Right renal cortex interstitium (tissue), 3 donors: ENCODE measurements around the gene UPK3B. TPM values are rescaled to one million over a fixed set of nuclear protein-coding genes. Genes with fewer than 3 reads are reported as not detected.
"Not testable (repeated sequence)": the region's sequence is repeated elsewhere in the genome, so short reads cannot be mapped to it uniquely, and the experiment has no call there.

Experiments
- DNase-seq, 3 donors: peaks; one replicate each; pipeline ENCODE4 v3.0.0-alpha.2; 2013; ENCODE audit warnings: low read depth in 3 of 3, low spot score in 2 of 3
- polyA plus RNA-seq, 3 donors: library from polyadenylated mRNA; unstranded; fragments of 120-200 nt; gene quantifications; one replicate each; pipeline ENCODE4 v1.2.1, GENCODE V29; 2013; ENCODE audit not compliant: insufficient read length in 3 of 3

Gene UPK3B
- polyA plus RNA-seq, 3 donors = 0.17 to 1.9 (median 1.4) TPM

DNA sequence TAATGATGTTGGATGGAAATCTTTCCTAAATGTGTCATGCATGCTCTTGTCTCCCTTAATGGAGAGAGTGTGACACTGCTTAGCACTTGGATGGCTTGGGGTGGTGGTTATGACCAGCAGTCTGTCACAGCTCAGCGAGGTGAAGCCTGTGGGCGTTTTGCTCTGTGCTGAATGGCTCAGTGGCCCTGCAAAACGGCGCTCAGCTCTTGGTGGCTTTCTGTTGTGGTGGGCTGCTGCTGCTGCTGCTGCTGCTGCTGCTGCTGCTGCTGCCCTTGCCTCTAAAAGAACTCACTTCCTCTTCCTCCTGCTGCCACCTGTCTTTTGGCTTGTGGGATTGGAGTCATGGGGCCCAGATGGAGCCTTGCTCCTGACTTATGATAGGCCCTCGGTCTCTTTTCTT, 23.7 kb upstream of the UPK3B start:
- not testable (repeated sequence) for DNase-seq

DNA sequence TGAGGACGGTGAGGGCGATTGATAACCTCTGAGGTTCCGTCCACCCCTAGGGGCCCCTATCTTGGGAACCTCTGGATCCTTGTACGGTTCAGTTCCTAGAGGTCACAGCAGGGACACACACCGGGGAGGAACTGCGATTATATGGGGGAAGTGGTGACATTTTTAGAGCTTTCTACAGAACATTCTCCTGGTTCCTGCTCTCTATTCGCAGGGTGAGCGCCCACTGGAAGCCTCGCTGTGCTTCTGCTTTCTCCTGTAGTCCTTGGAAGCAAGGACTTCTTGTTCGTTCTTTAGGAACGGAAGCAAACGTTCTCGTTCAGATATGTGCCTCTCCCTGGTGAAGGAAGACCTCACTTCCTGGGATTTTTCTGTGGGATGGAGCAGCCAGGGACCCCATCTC, 22.4 kb upstream of the UPK3B start:
- not testable (repeated sequence) for DNase-seq

DNA sequence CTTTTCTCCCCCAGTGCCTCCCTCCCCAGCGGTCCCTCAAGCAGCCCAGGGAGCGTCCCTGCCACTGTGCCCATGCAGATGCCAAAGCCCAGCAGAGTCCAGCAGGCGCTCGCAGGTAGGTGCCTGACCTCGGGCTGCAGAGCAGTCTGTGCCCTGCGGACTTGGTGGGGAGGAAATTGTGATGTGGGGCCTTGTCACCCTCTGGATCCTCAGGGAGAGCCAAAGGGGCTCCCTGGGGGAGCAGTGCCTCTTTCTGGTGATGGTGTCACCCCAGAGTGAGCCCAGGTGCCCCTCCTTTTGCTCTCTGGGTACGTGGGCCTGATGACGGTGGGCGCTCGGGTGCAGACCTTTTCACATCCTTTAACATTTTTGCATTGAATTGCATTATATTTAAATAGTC, 18.2 kb upstream of the UPK3B start:
- DNase-seq = not testable (repeated sequence)

DNA sequence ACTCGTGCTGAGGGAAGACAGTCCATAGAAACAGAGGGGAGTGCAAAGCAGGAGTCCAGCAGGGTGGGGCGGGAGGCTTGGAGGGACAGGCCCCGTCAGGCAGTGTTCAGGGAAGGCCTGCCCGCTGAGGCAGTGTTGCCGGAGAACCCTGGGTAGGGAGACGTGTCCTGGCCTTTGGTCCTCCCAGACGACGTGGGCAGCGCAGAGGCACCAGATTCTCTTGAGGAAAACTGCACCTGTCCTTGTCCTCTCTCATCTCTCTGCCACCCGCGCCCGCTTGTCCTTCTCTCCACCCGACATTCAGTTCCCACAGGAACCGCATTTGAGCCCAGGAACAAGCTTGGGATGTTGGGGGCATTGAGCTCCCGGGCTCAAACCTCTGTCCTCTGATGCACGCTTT, 14.6 kb upstream of the UPK3B start:
- DNase-seq = not testable (repeated sequence)

DNA sequence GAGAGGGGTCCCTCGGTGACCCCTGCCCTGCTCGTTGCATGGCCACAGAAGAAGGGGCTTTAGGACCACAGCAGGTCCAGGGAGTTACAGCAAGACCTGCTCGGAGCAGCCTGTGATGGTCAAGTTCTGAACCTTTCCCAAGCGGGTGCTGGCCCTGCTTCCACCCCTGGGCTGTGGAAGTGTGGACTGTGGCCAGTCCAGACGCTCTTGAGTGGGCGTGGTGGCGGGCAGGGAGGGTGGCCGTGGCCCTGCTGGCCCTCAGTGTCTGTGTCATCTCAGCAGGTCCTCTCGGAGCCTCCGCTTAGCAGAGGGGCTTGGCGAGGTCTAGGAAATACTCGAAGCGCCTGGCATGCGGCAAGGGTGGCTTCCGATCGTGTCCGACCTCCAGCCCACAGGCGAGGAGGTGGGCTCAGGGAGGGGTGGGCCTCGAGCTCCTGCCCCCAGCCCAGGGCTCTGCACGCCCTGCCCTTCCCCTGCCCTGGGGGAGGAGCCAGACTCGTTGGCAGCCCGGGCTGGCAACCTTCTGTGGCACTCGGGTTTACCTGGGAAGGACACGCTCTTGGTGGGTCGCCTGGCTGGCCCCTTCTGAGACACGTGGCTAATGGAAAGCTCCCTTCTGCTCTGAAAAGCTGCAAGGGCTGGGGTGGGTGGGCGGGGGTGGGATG, 12.3 kb upstream of the UPK3B start:
- DNase-seq = not testable (repeated sequence)

DNA sequence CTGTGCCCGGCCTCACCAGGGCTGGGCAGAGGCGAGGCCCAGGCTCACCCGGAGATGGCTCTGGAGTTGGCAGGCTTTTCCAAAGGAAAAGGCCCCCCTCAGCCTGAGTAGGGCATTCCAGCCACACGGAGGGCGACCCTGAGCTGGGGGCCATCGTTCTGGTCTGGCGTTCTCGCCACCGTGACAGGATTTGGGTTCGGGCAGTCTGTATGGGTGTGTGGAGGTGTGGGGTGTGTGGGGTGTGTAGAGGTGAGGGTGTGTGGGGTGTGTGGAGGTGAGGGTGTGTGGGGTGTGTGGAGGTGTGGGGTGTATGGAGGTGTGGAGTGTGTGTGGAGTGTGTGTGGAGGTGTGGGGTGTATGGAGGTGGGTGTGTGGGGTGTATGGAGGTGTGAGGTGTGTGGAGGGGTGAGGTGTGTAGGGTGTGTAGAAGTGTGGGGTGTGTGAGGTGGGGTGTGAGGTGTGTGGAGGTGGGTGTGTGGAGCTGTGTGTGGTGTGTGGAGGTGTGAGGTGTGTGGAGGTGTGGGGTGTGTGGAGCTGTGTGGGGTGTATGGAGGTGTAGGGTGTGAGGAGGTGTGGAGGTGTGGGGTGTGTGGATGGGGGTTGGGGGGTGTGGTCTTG, 11.7 kb upstream of the UPK3B start:
- DNase-seq = not testable (repeated sequence)

DNA sequence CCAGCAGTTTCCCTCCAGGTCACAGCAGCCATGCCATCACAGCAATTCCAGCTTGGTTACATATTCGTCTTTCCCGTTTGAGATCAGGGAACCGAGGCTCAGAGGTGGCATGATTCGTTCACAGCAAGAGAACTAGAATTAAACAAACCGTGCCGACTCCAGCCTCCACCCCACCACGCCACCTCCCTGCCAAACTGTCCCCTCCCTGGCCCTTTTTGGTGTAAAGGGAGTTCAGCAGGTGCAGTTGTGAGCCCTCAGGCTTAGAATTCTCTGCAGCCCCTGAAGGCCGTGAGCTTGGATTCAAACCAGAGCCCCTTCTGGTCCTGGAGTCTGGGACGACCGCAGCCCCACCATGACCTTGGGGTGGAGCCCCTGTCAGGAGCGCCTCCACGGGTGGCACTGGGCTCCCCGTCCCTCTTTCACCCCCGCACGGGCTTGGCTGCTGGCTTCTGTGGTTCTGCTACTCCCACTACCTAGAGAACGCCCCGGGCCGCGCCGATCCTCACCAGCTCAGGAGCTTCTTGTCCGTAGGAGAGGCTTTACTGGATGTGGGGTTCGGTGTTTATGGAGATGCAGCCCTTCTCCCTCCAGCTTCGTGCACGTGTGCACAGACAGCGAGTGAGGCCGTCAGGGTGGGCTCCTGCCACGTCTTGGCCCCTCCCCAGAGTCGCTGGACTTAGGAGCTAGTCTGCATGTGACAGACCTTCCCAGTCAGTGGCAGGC, 11.0 kb upstream of the UPK3B start:
- DNase-seq = not testable (repeated sequence)

DNA sequence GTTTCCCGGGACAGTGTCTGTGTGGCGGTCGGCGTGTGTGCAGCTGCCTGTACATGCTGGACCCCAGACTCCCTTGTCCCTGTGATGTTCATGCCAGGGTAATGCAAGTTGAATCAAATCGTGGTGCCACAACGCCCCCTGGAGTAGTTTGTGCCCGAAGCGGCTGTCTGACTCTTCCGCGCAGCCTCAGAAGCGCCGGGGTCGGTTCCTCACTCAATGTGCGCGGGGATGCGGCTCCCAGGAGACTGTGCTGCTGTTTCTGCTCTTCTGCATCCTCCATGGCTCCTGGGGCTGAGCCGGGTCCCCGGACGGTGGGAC, 10.5 kb upstream of the UPK3B start:
- not testable (repeated sequence) for DNase-seq

DNA sequence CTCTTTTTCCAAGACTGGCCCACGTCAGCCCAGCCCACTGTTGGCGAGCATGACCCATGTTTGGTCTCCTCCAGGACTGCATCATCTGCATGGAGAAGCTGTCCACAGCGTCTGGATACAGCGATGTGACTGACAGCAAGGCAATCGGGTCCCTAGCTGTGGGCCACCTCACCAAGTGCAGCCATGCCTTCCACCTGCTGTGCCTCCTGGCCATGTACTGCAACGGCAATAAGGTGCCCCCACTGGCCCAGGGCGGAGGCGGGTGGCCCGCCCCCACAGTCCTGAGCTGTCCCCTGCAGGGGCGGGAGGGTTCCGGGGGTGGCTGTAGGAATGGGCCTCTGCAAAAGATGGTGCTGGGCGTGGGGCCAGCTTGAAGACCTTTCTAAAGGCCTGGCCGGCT, 8.1 kb upstream of the UPK3B start:
- DNase-seq = not testable (repeated sequence)

DNA sequence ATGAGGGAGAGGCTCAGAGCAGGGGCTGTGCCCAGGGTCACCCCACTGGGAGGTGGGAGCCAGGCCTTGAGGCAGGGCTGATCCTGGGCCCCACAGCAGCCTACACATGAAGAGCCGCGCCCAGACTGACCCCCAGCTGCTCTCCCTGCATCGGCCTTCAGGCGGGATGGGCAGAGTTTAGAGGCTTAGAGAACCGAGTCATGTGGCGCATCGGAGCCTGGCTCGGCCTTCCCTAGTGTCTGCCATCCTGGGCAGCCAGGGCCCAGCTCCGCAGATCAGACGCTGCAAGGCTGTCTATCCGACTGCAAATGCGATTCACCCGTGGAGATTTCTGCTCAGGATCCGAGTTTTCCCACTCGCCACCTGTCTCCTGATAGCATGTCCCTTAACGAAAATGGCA, 7.5 kb upstream of the UPK3B start:
- not testable (repeated sequence) for DNase-seq

DNA sequence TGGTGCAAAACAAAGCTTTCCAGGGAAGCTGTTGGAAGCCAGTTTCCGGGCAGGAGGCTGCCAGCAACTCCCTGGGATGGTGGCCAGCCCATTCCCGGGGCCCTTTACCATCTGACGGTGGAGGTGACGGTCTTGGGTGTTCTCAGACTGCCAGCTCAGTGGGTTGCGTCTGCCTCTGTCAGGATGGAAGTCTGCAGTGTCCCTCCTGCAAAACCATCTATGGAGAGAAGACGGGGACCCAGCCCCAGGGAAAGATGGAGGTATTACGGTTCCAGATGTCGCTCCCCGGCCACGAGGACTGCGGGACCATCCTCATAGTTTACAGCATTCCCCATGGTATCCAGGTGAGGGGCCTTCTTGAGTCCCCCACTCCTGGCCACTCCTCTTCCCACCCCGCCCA, 7.1 kb upstream of the UPK3B start:
- not testable (repeated sequence) for DNase-seq

DNA sequence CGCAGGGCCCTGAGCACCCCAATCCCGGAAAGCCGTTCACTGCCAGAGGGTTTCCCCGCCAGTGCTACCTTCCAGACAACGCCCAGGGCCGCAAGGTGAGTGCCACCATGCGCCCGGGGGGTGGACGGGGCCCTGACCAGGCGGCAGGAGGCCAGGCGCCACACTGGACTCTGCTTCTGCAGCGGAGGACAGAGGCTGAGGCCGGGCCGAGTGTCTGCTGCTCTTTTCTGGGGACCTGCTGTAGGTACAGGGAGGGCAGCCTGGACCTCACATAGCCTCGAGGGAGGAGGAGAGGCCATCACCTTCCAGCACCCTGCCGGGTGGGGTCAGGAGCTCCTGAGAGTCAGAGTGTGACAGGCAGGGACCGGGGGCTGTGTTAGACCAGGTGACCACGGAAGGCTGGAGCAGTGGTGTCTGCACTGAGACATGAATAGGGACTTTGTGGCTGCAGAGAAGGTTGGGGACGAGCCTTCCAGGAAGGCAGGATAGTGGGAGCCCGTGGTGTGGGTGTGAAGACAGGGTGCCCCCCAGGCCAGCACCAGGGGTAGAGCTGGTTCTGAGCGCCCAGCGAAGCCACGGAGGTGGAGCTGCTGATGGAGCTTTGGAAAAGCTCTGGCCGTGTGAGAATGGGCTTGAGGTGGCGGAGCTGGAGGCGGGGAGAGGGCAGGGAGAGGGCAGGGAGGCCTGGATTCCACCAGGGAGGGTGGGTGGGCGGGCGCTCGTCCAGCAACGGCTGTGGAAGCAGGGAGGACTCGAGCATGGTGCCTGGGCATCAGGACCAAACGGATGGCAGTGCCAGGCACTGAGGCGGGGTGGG, 5.8 kb upstream of the UPK3B start:
- not testable (repeated sequence) for DNase-seq

DNA sequence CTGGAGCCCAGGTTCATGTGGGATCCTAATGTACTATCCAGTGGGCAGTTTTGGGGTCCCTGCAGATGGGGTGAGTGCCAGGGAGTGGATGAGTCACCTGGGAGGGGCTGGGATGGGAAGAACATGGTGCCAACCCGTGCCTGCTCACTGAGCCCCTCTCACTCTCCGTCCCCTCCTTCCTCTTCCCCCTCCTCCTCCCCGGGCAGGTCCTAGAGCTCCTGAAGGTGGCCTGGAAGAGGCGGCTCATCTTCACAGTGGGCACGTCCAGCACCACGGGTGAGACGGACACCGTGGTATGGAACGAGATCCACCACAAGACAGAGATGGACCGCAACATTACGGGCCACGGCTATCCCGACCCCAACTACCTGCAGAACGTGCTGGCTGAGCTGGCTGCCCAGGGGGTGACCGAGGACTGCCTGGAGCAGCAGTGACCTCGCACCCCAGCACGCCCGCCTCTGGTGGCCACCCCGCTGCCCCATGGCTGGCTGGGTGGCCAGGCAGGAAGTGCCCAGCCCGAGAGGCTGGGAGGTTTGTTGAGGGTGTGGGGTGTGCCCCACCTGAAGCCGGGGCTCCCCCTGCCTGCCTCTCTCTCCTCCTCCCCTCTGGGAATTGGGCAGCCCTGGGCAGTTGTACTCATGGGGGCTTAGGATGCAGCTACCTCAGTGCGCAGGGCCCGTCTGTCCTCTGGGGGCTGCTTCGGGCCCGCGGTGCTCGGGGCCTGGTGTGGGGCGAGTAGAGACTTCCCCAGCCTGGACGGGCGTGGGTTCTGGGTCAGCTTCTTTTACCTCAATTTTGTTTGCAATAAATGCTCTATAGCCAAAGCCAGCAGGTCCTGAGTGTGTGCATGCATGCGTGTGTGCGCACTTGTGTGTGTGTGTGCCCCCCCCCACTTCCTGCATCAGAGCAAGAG, 4.9 kb upstream of the UPK3B start:
- DNase-seq = no peak

DNA sequence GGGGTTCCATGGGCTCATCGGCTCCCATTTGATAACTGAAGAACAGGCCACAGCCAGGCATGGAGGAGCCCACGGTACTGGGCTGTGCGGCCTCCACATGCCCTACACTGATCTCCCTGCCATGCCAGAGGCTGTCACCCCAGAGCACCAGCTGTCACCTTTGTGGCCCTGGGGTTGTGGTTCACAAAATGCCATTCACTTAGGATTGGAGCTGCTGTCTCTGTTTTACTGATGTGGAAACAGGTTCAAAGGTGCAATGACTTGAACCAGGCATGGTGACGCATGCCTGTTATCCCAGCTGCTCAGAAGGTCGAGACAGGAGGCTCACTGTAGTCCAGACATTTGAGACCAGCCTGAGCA, 4.3 kb upstream of the UPK3B start:
- DNase-seq = no peak

DNA sequence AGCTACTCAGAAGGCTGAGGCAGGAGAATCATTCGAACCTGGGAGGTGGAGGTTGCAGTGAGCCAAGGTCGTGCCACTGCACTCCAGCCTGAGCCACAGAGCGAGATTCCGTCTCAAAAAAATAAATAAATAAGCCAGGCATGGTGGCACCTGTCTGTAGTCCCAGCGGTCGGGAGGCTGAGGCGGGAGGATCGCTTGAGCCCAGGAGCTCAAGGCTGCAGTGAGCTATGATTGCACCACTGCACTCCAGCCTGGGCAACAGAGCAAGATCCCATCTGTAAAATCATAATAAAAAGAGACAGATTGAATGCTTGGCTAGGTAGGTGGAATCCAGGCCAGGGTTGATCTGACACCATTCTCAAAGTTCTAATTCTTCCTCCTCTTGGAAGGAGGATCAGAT, 3.7 kb upstream of the UPK3B start:
- not testable (repeated sequence) for DNase-seq

DNA sequence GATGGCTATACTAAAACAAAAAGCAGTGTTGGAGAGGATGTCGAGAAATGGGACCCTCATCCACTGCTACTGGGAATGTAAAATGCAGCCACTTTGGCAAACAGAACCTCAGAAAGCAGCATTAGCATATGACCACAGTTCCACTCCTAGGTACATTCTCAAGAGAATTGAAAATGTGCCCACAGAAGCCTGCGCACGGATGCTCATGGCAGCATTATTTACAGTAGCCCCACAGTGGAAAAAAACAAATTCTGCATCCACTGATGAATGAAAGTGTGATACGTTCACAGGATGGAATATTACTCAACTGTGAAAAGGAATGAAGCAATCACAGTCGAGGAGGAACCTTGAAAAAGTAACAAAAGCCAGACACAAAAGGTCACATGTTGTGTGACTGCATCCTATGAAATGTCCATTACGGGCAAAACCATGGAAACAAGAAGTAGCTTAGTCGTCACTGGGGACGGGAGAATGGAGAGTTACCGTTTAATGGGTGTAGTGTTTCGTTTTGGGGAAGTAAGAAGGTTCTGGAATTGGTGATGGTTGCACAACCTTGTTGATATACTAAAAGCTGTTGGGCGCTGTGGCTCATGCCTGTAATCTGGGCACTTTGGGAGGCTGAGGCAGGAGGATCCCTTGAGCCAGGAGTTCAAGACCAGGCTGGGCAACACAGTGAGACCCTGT, 2.5 kb upstream of the UPK3B start:
- no peak for DNase-seq

DNA sequence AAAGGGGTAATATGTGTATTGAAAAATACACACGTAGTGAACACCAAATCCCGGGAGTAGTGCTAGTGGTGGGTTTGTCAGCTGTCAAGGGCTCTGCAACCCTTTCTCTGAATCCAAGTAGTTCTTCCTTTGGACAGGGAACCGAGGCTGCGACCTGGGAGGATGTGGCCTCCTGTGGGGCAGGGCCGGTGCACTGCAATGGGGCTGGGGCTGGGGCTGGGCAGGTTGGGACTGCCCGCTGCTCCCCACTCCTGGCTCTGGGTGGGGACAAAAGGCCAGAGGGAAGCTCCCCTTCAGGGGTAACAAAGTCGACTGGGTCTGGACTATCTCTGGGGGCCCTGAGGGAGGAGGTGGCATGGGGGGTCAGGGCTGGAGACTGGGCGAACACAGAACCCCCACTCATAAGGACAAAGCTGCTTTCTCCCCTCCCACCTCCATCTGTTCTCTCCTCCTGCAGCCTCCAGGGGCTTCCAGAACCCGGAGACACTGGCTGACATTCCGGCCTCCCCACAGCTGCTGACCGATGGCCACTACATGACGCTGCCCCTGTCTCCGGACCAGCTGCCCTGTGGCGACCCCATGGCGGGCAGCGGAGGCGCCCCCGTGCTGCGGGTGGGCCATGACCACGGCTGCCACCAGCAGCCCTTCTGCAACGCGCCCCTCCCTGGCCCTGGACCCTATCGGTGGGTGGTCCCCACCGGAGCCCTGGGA, 1.0 kb downstream of the UPK3B start:
- DNase-seq = not testable (repeated sequence)

DNA sequence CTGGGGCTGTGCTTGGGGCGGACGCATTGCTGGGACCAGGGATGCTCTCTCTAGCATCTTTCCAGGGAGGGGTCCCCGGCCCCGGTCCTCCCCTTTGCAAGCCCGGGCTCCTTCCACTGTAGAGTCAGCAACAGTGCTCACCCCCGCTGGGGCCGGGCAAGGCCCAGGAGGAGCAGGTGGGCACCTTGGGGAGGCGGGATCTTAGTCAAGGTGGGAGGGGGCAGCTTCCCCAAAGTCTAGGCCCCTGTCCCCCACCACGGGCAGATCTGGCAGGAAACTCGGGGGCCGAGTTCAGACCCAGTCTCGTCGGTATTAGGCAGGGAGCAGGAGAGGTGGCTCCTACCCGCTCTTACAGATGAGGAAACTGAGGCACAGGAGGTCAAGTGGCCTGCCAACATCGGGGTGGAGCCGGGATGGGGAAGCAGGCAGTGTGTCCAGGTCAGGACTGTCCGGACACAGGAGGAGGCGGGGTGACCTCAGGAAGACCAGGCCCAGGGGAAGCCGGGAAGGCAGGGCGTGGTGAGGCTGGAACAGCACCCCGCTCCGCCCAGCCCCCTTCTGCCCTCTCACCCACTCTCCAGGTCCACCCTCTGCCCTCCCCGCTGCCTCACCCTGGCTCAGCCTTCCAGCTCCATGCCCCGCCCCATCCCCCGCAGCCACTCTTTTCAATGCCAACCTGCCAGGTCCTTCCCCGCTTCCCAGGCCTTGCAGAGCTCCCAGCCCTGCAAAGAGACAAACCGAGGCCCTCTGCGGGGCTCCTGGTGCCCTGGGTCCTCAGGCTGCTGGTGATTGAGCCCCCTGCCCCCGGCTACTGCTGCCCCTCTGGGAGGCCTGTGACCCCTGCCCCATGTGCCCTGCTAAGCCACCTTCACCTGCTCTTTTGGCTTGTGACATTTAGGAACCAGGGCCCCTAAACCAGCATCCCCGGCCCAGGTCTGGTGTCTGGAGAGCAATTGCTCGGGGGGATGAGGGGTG, 1.8 kb downstream of the UPK3B start:
- DNase-seq = not testable (repeated sequence)
